Neural cell (in vitro differentiated cells): ENCODE results near the gene TNFAIP3. TPM values are rescaled to one million over a fixed set of nuclear protein-coding genes. Genes with fewer than 3 reads are reported as not detected.

ENCODE experiments used
- H2AFZ ChIP-seq: fragments of 200-600, 300-800 bp; sonication (generic), shearing (Covaris generic); 2 replicates; pipeline ENCODE4 v1.6.0; 2014; ENCODE audit warnings: low read depth, mild to moderate bottlenecking, antibody characterized with exemption, low read length, moderate library complexity
- H3F3A ChIP-seq: fragments of 200-600 bp; shearing (Covaris generic); 2 replicates; pipeline ENCODE4 v1.6.1; 2016; ENCODE audit warnings: mild to moderate bottlenecking, moderate library complexity, mixed read lengths, antibody characterized with exemption, low read length; ENCODE audit not compliant: insufficient read depth, poor library complexity, severe bottlenecking
- H3K27ac ChIP-seq: fragments of 200-600, 300-800 bp; sonication (generic), shearing (Covaris generic); 2 replicates; pipeline ENCODE4 v1.5.1; 2014; ENCODE audit warnings: mild to moderate bottlenecking, low read length, moderate library complexity
- H3K27me3 ChIP-seq: fragments of 300-800, 200-600 bp; sonication (generic), shearing (Covaris generic); 2 replicates; pipeline ENCODE4 v1.6.0; 2014; ENCODE audit warnings: mild to moderate bottlenecking, low read depth, low read length, moderate library complexity; ENCODE audit not compliant: insufficient read depth
- H3K36me3 ChIP-seq: fragments of 300-800, 200-600 bp; sonication (generic), shearing (Covaris generic); 2 replicates; pipeline ENCODE4 v1.5.1; 2014; ENCODE audit warnings: mild to moderate bottlenecking, antibody characterized with exemption, low read length, moderate library complexity; ENCODE audit not compliant: insufficient read depth
- H3K4me2 ChIP-seq: fragments of 300-800, 200-600 bp; sonication (generic), shearing (Covaris generic); 2 replicates; pipeline ENCODE4 v1.6.0; 2014; ENCODE audit warnings: mild to moderate bottlenecking, low read length
- H3K4me3 ChIP-seq: fragments of 300-800, 200-600 bp; sonication (generic), shearing (Covaris generic); 2 replicates; pipeline ENCODE4 v1.5.1; 2014; ENCODE audit warnings: mild to moderate bottlenecking, low read length, moderate library complexity
- H3K79me2 ChIP-seq: fragments of 200-600 bp; shearing (Covaris generic); replicated peaks from 2 replicates; pipeline ENCODE4 v1.6.0; 2014; ENCODE audit warnings: mild to moderate bottlenecking, low read length, moderate library complexity; ENCODE audit not compliant: insufficient read depth
- H3K9ac ChIP-seq: fragments of 300-800, 200-600 bp; sonication (generic), shearing (Covaris generic); 2 replicates; pipeline ENCODE4 v1.6.1; 2016; ENCODE audit warnings: mild to moderate bottlenecking, low read length, mixed read lengths
- H3K9me2 ChIP-seq: fragments of 200-600 bp; shearing (Covaris generic); 2 replicates; pipeline ENCODE4 v1.6.1; 2016; ENCODE audit warnings: mild to moderate bottlenecking, low read length, mixed read lengths; ENCODE audit not compliant: insufficient read depth
- H3K9me3 ChIP-seq: fragments of 200-600, 300-800 bp; sonication (generic), shearing (Covaris generic); 2 replicates; pipeline ENCODE4 v1.6.1; 2016; ENCODE audit warnings: mild to moderate bottlenecking, mixed run types, low read length, moderate library complexity, mixed read lengths
- H4K20me1 ChIP-seq: fragments of 200-600 bp; shearing (Covaris generic); 2 replicates; pipeline ENCODE4 v1.6.1; 2016; ENCODE audit warnings: mild to moderate bottlenecking, mixed run types; ENCODE audit not compliant: insufficient read depth
- EP300 ChIP-seq: fragments of 450-650 bp; conservative IDR thresholded peaks from 2 replicates; pipeline ENCODE4 v1.6.1; 2014; ENCODE audit warnings: antibody characterized with exemption, mild to moderate bottlenecking, moderate library complexity; ENCODE audit not compliant: poor library complexity, severe bottlenecking
- EZH2 ChIP-seq: fragments of 200-600, 300-800 bp; shearing (Covaris generic), sonication (generic); IDR thresholded peaks from 2 replicates; pipeline ENCODE4 v1.6.1; 2014; ENCODE audit warnings: antibody characterized with exemption, low read length, borderline replicate concordance, mild to moderate bottlenecking; ENCODE audit not compliant: insufficient read depth, poor library complexity, severe bottlenecking
- MXI1 ChIP-seq: fragments of 450-650 bp; conservative IDR thresholded peaks from 2 replicates; pipeline ENCODE4 v1.6.1; 2014; ENCODE audit warnings: antibody characterized with exemption, mild to moderate bottlenecking; ENCODE audit not compliant: poor library complexity, severe bottlenecking
- POLR2AphosphoS5 ChIP-seq: IDR thresholded peaks from 2 replicates; pipeline ENCODE4 v1.6.1; 2012
- RAD21 ChIP-seq: fragments of 450-650 bp; conservative IDR thresholded peaks from 2 replicates; pipeline ENCODE4 v1.6.1; 2014; ENCODE audit warnings: antibody characterized with exemption, mild to moderate bottlenecking, moderate library complexity
- REST ChIP-seq: IDR thresholded peaks from 2 replicates; pipeline ENCODE4 v1.6.1; 2012; ENCODE audit warnings: borderline replicate concordance
- SMC3 ChIP-seq: fragments of 450-650 bp; conservative IDR thresholded peaks from 2 replicates; pipeline ENCODE4 v1.6.1; 2014; ENCODE audit warnings: antibody characterized with exemption, mild to moderate bottlenecking, moderate library complexity; ENCODE audit not compliant: poor library complexity
- TAF1 ChIP-seq: IDR thresholded peaks from 2 replicates; pipeline ENCODE4 v1.6.1; 2012; ENCODE audit warnings: low read depth
- polyA plus RNA-seq: library from polyadenylated mRNA; depleted of rRNA; stranded (reverse); fragments of >200 nt; gene quantifications from 2 replicates; pipeline ENCODE4 v1.2.3, GENCODE V29; 2014
- TF ChIP-seq, protein P1 (sequence below): fragments of 450-650 bp; IDR thresholded peaks from 2 replicates; pipeline ENCODE4 v1.5.1; 2014; ENCODE audit warnings: antibody characterized with exemption, mild to moderate bottlenecking, moderate library complexity; ENCODE audit not compliant: poor library complexity, severe bottlenecking

Gene TNFAIP3
- polyA plus RNA-seq, 1 donor from 2014 or later: 0.20 TPM

DNA sequence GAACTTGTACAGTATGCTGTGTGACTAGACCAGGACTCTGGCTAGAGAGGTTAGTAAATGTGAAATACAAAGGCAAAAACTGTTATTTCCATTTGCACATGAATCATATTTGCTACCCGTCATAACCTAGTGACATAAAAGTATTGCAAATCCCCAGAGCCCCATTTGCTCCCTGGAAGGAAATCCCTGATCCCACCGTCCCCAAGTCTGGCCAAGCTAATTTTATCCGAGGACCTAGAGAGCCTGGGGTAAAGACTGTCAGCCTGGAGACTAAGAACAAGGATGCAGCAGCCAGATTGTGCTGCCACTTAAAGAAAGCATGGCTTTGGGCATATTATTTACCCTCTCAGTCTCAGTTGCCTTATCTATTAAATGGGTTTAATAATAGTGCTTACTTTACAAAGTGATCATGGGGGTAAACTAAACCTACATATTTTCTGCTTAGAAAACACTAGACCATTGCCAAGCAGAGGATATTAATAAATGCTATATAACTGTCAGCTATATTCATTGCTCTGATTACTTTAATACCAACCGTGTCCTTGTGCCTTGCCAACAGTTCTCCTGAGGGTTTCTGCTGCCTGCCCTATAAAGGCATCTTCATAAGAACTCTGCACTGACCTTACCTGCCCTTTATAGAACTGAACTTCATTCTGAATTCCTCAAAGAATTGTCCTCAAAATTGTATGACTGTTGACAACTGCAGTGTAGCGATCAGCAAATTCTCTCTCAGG lies 16.9 kb upstream of the TNFAIP3 start:
- no peak overlapping the region for H3K27ac ChIP-seq
- H2AFZ ChIP-seq: no peak overlapping the region
- no peaks in the 10 kb centered on the region for H3K79me2 ChIP-seq
- TF ChIP-seq, protein P1, sequence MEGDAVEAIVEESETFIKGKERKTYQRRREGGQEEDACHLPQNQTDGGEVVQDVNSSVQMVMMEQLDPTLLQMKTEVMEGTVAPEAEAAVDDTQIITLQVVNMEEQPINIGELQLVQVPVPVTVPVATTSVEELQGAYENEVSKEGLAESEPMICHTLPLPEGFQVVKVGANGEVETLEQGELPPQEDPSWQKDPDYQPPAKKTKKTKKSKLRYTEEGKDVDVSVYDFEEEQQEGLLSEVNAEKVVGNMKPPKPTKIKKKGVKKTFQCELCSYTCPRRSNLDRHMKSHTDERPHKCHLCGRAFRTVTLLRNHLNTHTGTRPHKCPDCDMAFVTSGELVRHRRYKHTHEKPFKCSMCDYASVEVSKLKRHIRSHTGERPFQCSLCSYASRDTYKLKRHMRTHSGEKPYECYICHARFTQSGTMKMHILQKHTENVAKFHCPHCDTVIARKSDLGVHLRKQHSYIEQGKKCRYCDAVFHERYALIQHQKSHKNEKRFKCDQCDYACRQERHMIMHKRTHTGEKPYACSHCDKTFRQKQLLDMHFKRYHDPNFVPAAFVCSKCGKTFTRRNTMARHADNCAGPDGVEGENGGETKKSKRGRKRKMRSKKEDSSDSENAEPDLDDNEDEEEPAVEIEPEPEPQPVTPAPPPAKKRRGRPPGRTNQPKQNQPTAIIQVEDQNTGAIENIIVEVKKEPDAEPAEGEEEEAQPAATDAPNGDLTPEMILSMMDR: no peak
- TF ChIP-seq TAF1 (no peak), REST (no peak), MXI1 (no peak), EP300 (no peak), POLR2AphosphoS5 (no peak), EZH2 (no peak), RAD21 (no peak), SMC3 (no peak)
- H3K4me3 ChIP-seq: no peak overlapping the region
- no peaks in the 10 kb centered on the region for H3K36me3 ChIP-seq
- no peaks in the 10 kb centered on the region for H4K20me1 ChIP-seq
- H3K27me3 ChIP-seq: no peaks in the 10 kb centered on the region
- H3K9ac ChIP-seq: no peak overlapping the region
- no peak overlapping the region for H3K4me2 ChIP-seq
- no peaks in the 10 kb centered on the region for H3F3A ChIP-seq
- H3K9me2 ChIP-seq: no peaks in the 10 kb centered on the region
- H3K9me3 ChIP-seq: no peaks in the 10 kb centered on the region

DNA sequence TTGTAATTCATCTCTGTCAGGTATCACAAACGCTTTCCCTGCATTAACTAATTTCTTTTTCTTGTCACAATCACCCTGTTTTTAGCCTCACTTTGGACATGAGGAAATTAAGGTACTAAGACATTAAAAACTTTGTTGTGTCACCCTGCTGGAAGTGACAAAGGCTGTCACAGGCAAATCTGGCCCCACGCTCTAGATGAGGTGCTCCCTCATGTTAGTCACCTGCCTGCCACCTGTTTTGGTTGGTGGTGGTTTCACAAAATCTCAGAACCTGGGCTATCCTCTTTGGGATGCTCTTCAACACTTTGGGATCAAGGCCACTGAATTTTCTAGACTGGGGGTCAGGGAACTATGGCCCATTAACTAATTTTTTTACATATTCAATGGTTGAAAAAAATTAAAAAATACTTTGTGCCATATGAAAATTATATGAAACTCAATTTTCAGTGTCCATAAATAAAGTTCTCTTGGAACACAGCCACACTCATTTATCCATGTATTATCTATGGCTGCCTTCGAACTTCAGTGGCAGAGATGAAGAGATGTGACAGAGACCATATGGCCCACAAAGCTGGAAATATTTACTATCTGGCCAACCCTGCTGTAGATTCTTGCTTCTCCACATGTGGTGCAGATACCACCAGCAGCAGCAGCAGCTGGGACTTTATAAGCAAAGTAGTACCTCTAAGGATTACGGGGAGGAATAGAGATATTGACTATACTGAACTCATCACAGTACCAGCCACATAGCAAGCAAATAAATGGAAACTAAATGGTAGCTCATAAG lies 16.1 kb upstream of the TNFAIP3 start:
- Histone ChIP-seq H3K79me2 (no peaks in the 10 kb centered on the region), H3K36me3 (no peaks in the 10 kb centered on the region), H3K9ac (no peak overlapping the region), H3F3A (no peaks in the 10 kb centered on the region), H3K27ac (no peak overlapping the region), H3K27me3 (no peaks in the 10 kb centered on the region), H3K4me2 (no peak overlapping the region), H2AFZ (no peak overlapping the region), H3K9me3 (no peaks in the 10 kb centered on the region), H3K4me3 (no peak overlapping the region), H3K9me2 (no peaks in the 10 kb centered on the region), H4K20me1 (no peaks in the 10 kb centered on the region)
- TF ChIP-seq EZH2 (no peak), EP300 (no peak), MXI1 (no peak), SMC3 (no peak), REST (no peak), POLR2AphosphoS5 (no peak), TAF1 (no peak), RAD21 (no peak)
- TF ChIP-seq, protein P1: no peak
